Measurements from ENCODE around the gene PRKCH. TPM values are rescaled to one million over a fixed set of nuclear protein-coding genes. Genes with fewer than 3 reads are reported as not detected.

PRKCH gene
- total RNA-seq, 1 experiment from 2014 or later = 5.2 TPM

DNA sequence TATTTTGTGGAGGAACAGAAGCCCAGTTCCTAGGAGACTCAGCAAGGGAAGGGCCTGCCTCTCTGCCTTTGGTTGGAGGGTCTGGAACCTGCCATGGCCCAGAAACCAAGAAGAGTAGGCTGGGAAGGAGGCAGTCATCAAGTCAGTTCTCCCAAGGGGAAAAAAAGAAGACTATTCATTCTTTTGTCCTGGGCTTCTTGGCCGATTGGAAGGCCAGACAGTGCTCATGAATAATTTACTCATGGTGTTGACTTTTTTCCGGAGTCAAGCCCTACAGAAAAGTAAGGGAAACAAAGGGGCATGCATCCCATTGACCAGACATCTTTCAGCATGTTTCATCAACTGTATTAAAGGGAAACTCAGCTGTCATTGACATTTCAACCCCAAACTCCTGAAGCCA lies 168.1 kb downstream of the PRKCH start:
- H3K79me1 ChIP-seq (ENCODE audit: insufficient read depth, low read depth, low read length, poor library complexity, severe bottlenecking) = no peaks in the 10 kb centered on the region
- H3K27me3 ChIP-seq (ENCODE audit: insufficient read depth, low read length) = no peaks in the 10 kb centered on the region
- H3K36me3 Mint-ChIP-seq (ENCODE audit: insufficient read depth in 1 of 3, low read depth in 3 of 3) = no peaks in the 10 kb centered on the region

More for the DNA sequence above, 168.1 kb downstream of the PRKCH start:
- no peak overlapping the region for H4K8ac ChIP-seq (replicated peaks; ENCODE audit: insufficient read length, low read depth, low read length)
- peaks cover 2% of the 10 kb centered on the region; the same call in 1 of the 2 replicates for H3K4me1 ChIP-seq (ENCODE audit: insufficient read depth, low read length)
- no peak overlapping the region for H2BK15ac ChIP-seq (ENCODE audit: low read depth, low read length)
- TF ChIP-seq, protein P1, sequence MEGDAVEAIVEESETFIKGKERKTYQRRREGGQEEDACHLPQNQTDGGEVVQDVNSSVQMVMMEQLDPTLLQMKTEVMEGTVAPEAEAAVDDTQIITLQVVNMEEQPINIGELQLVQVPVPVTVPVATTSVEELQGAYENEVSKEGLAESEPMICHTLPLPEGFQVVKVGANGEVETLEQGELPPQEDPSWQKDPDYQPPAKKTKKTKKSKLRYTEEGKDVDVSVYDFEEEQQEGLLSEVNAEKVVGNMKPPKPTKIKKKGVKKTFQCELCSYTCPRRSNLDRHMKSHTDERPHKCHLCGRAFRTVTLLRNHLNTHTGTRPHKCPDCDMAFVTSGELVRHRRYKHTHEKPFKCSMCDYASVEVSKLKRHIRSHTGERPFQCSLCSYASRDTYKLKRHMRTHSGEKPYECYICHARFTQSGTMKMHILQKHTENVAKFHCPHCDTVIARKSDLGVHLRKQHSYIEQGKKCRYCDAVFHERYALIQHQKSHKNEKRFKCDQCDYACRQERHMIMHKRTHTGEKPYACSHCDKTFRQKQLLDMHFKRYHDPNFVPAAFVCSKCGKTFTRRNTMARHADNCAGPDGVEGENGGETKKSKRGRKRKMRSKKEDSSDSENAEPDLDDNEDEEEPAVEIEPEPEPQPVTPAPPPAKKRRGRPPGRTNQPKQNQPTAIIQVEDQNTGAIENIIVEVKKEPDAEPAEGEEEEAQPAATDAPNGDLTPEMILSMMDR (conservative IDR thresholded peaks at IDR 0.05) = no peak
- H3K79me2 ChIP-seq (ENCODE audit: insufficient read depth, low read length) = no peaks in the 10 kb centered on the region
- no CpG with 5 or more reads among the region's 2 CpGs for WGBS (ENCODE audit: extremely low coverage, insufficient read length, low lambda C conversion rate)
- no peak overlapping the region for H3K23ac ChIP-seq (ENCODE audit: insufficient read length, low read depth, low read length)
- no peak overlapping the region for H3K56ac ChIP-seq (ENCODE audit: insufficient read length, low read depth, low read length)
- H4K91ac ChIP-seq (ENCODE audit: insufficient read length, low read depth, low read length) = no peak overlapping the region
- no peak overlapping the region for H3K4ac ChIP-seq (ENCODE audit: low read depth, low read length)
- H2AFZ ChIP-seq (ENCODE audit: low read length) = no peak overlapping the region
- H2AK5ac ChIP-seq (ENCODE audit: insufficient read length, low read length) = no peak overlapping the region
- Mint-ChIP-seq H3K4me1 (peaks cover 6 to 12% of the 10 kb centered on the region in 2 experiments), H3K9me3 (no peaks in the 10 kb centered on the region), H3K27me3 (ENCODE audit: low read depth) (no peaks in the 10 kb centered on the region), H3K4me3 (no peak overlapping the region), H3K27ac (peak overlapping the region in 1 of 3 experiments; percentile 65; a peak in 3 of 7 replicates)
- H3K23me2 ChIP-seq (ENCODE audit: insufficient read length, low read depth, low read length, poor library complexity, severe bottlenecking) = no peaks in the 10 kb centered on the region
- H3K27ac ChIP-seq (ENCODE audit: insufficient read length, low read depth, low read length) = no peak overlapping the region
- no peak overlapping the region for H3K9ac ChIP-seq (ENCODE audit: extremely low read depth, insufficient read length, low read length)
- 0 out of 2 replicates have a peak overlapping the region, but pooled peaks have one; percentile 43 for H3K14ac ChIP-seq (ENCODE audit: insufficient read depth, low read length)
- no peak overlapping the region for H3K4me2 ChIP-seq (ENCODE audit: insufficient read depth, insufficient read length, low read length)
- H2BK20ac ChIP-seq (ENCODE audit: low read depth, low read length, poor library complexity, severe bottlenecking) = no peak overlapping the region
- H3K9me3 ChIP-seq (ENCODE audit: control insufficient read depth, low read depth, low read length) = no peaks in the 10 kb centered on the region
- H3K18ac ChIP-seq (ENCODE audit: insufficient read length, low read depth, low read length) = no peak overlapping the region
- no peak overlapping the region for H2BK12ac ChIP-seq (ENCODE audit: insufficient read length, low read depth, low read length)
- H4K5ac ChIP-seq (ENCODE audit: insufficient read length, low read depth, low read length) = no peak overlapping the region
- no peak overlapping the region for H3T11ph ChIP-seq (ENCODE audit: low read length)
- no peaks in the 10 kb centered on the region for H4K20me1 ChIP-seq (ENCODE audit: control insufficient read depth, insufficient read depth, insufficient read length)
- no peak overlapping the region for H2BK5ac ChIP-seq (ENCODE audit: insufficient read length, low read length)
- H2BK120ac ChIP-seq (ENCODE audit: low read depth, low read length, poor library complexity, severe bottlenecking) = no peak overlapping the region
- no peak for DNase-seq
